Stimulated activated CD8-positive, alpha-beta memory T cell treated with anti-CD3 and anti-CD28 coated beads, Interleukin-7, amount 100 ng/mL, for 1 hour (primary cell): ENCODE data around the gene KIF1B.
"Not testable (repeated sequence)": the region's sequence is repeated elsewhere in the genome, so short reads cannot be mapped to it uniquely, and the experiment has no call there.

Source experiments
- DNase-seq, 2 donors: peaks; one replicate each; pipeline ENCODE4 v3.0.0-alpha.2; 2020; ENCODE audit warnings: low read depth in 2 of 2

Gene KIF1B

GRCh38 chr1:10237157-10237539 is 26.8 kb downstream of the KIF1B start:
- DNase-seq, result no peak

GRCh38 chr1:10242135-10242534 is 31.8 kb downstream of the KIF1B start:
- DNase-seq, result no peak

GRCh38 chr1:10242811-10243210 is 32.4 kb downstream of the KIF1B start:
- DNase-seq, result no peak

- DNase-seq, result no peak
Measured at GRCh38 chr1:10245674-10246073, 35.3 kb downstream of the KIF1B start.

GRCh38 chr1:10249808-10250457 is 39.6 kb downstream of the KIF1B start:
- no peak for DNase-seq

- no peak for DNase-seq
Measured at GRCh38 chr1:10250663-10251062, 40.3 kb downstream of the KIF1B start.

- DNase-seq, result not testable (repeated sequence)
Measured at GRCh38 chr1:10251325-10252108, 41.1 kb downstream of the KIF1B start.

- DNase-seq, result no peak
Measured at GRCh38 chr1:10252508-10252907, 42.1 kb downstream of the KIF1B start.

- DNase-seq, result no peak
Measured at GRCh38 chr1:10253149-10253548, 42.8 kb downstream of the KIF1B start.

GRCh38 chr1:10253755-10254154 is 43.4 kb downstream of the KIF1B start:
- DNase-seq, result no peak

- DNase-seq, result no peak
Measured at GRCh38 chr1:10257851-10258250, 47.5 kb downstream of the KIF1B start.

- DNase-seq, result not testable (repeated sequence)
Measured at GRCh38 chr1:10259547-10259946, 49.2 kb downstream of the KIF1B start.

- DNase-seq, result no peak
Measured at GRCh38 chr1:10263450-10264082, 53.2 kb downstream of the KIF1B start.

GRCh38 chr1:10265027-10265426 is 54.7 kb downstream of the KIF1B start:
- no peak for DNase-seq

- no peak for DNase-seq
Measured at GRCh38 chr1:10265900-10266299, 55.5 kb downstream of the KIF1B start.

GRCh38 chr1:10267319-10267718 is 56.9 kb downstream of the KIF1B start:
- DNase-seq, result no peak

- DNase-seq, result no peak
Measured at GRCh38 chr1:10267921-10268320, 57.6 kb downstream of the KIF1B start.

GRCh38 chr1:10271090-10271489 is 60.7 kb downstream of the KIF1B start:
- DNase-seq, result no peak

- no peak for DNase-seq
Measured at GRCh38 chr1:10271869-10272268, 61.5 kb downstream of the KIF1B start.

GRCh38 chr1:10272274-10272673 is 61.9 kb downstream of the KIF1B start:
- DNase-seq, result no peak

GRCh38 chr1:10278880-10279279 is 68.5 kb downstream of the KIF1B start:
- no peak for DNase-seq

GRCh38 chr1:10280439-10281350 is 70.3 kb downstream of the KIF1B start:
- DNase-seq, result no peak
